ENCODE measurements around the gene PHKA2.

Gene PHKA2

DNA sequence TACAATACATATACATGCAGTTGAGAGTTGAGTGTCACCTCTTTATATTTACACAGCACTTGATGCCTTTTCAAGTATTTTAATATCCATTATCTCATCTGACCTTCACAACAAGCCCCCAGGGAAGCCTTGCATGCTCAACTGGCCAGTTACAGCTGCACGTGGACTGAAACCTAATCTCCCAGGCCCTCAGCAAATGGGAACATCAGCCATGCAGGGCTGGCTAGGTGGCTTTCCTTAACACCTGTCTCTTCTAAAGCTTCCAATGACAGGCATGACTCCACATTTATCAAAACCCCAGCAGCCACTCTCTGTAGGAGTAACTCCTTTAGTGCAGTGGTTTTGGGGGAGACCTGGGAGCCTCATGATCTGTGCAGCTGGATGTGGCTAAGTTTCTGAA is 56.4 kb downstream of the PHKA2 start:
- DNase-seq = no peak

DNA sequence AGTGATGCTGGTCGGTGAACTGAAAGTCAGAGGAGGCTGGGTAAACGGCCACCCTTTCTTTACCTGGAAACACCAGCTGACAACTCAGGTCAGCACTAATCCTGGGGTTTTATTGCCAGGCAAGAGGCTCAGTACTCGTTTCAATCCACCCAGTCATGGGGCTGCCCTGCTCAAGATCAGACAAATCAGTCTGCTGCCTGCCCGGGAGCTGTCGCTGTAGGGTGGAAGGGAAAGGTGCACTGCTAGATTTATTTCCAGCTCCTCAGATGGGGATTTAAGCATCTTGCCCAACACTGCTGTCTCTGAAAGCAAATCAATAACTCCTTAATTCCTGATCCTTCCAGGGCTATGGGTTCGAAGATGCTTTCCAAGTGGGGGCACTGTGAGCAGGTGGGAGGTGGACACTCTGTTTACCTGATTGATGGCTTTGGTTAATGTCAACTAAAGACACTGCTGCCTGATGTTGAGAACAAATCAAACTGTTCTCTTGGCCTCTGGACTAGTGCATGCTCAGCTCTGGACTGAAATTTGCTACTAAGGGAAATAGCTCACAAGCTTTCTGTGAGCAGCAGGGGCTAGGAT is 59.3 kb downstream of the PHKA2 start:
- DNase-seq = no peak

DNA sequence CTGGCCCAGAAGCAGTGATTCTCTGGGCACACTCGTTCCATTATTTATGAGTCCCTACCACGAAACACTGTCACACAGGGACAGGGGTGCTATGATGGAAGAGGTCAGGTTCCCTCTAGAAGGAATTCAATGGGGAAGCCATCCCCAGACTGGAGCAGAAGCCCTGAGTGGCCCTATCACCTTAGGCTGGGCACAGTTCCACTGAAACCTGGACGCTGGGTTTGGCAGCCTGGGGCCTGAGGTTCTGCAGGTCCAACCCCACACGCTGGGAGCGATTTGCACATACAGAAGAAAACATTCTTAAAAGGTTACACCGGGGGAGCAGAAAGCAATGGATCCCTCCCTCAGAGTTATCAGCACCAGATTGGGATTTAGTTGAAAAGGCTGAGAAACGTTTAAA is 63.3 kb downstream of the PHKA2 start:
- DNase-seq = no peak

DNA sequence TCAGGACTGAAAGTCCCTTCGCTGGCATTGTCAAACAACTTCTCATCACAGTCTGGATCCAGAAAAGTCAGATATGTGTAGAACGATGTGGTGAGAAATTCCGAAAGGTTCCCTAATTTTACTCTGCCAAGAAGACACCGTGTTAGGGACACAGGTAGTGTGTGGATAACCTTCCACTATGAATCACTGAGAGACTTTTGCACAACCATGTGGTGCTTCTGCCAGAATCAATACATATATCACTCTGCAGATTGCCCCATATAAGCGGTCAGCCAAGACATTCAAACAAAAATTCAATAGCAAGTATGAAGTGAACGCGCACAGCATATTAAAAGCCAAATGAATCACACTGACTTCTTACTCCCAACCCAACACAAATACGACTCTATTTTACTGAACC is 63.8 kb downstream of the PHKA2 start:
- no peak for DNase-seq

DNA sequence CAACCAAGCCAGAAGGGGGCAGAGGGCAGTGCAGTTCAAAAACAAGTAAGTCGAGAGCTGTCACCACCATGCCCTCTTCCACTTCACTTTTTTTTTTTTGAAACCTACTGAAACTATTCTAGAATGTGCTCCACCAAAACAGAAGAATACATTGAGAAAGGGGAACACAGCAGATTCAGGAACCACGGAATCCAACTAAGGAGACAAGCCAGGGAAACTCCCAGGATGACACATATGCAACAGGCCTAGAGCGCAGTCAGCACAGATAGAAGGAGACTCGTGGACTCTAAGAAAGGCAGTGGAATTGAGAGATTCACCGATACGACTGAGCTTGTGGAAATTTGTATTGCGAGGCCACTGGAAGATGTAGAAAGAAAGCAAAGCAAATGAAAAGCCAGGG is 66.1 kb downstream of the PHKA2 start:
- DNase-seq = no peak

DNA sequence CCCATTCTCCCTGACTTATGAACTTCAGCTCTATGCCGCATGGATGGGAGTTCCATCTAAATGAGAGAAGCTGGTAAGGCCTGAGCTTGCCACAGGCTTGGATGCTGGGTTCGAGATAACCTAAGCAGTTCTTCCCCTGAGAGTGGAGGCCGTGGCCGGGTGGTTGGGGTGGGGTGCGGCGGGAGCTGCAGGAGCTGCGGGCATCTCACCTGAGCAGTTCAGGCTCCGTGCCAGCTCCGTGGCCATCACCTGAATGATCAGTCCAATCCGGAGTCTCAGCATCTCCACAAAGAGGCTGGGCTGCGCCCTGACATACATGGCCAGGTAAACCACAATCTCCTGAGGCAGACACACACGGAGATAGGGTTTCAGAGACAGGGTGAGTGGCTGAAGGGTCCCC is 77.6 kb downstream of the PHKA2 start:
- DNase-seq = no peak

DNA sequence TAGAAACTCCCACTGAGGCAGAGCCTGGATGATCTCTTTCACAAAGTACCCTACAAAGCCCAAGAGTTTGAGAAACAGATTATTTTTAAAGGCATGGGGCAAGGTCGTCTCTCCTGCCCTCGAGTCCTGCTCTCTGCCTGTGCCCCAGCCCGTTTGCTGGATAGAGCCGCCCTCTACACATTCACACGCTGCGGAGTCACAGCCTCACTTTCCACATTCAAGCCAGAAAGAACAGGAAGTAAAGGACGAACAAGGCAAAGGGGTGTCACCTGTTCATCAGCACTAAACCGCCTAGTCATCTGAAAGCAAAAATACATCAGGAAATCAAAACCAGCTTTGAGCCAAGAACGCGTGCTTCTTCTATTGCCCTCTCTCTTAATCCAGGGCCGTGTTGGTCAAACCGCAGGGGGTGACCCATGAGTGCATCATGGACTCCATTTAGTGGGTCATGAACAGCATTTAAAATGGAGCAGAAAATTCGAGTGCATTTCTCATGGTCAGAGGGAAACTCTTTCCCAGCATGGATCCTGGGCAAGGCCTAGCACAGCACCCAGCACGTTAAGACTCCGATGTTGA is 83.4 kb downstream of the PHKA2 start:
- DNase-seq = no peak

DNA sequence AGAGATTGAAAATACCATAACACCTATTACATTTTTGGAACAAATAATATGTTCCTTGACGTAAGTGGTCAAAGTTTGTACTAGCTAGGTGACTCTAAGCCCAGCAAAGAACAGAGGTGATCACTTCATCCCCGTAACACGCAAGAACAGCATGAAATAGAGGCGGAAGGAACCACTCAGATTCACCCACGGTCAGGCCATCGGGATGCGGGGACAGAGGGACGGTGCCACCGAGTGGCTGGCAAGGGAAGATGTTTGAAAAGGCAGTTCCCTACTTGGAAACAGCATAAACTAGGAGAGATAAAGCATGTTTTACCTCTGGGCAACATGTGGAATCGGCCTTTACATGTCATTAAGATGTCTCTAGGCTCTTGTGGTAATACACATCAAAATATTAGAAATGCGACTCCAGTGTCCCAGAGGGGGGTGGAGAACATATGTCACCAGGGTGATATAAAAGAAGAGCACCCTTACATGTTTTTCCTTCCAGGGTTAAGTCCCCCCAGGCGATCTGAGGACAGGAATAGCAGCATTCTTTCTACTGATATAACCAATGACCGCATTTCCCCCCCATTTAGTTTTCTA is 84.0 kb downstream of the PHKA2 start:
- DNase-seq = no peak

DNA sequence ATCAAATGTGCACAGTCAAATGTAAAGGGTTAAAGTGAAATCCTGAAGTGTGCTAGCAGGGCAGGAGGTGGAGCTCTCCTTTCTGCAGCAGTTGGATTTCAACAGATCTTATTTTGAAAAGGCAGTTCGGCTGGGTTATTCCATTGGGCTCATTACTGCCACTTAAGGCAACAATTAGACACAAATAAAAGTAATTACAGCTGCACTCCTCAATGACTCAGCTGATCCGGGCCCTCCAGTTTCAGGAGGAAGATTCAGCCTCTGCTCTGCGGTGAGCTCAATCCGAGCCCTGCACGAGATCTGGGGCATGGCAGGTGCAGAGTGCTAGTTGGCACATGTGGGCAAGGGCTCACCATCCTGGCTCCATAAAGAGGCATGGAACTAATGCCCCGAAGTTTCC is 85.4 kb downstream of the PHKA2 start:
- no peak for DNase-seq

DNA sequence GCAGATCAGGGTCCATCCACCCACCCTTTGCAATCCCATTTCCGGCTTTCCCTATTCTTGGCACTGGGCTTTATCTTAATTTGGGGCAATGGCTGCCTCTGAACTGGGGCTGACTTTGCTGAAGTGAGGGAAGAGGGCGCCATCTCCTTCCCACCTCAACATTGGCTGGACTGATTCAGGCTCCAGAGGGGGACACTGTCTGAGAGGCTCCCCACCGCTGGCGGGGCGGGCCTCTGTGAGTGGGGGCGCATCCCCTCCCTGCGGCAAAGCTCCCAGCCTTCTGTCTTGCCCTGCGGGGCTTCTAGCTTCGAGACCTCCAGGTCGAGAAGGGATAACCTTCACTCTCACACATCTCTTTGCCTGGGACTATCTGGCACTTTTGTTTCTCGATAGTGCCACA is 85.8 kb downstream of the PHKA2 start:
- no peak for DNase-seq

DNA sequence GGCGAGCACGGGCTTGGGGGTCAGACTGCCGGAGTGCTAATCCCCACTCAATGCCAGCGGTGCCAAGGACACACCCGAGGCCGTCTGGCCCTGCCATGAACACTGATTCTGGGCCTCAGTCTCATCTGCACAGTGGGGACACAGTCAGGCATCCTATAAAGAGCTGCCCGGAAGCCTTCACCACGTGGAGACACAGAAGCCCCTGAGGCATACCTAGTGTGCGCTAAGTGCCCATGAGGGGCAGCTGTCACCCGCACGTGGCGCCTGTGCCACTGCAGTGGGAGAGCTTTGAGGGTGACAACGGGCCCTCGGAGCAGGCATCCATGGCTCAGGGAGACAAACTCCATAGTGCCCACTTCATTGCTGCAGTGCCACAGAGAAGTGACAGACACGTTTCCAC is 86.3 kb downstream of the PHKA2 start:
- no peak for DNase-seq

DNA sequence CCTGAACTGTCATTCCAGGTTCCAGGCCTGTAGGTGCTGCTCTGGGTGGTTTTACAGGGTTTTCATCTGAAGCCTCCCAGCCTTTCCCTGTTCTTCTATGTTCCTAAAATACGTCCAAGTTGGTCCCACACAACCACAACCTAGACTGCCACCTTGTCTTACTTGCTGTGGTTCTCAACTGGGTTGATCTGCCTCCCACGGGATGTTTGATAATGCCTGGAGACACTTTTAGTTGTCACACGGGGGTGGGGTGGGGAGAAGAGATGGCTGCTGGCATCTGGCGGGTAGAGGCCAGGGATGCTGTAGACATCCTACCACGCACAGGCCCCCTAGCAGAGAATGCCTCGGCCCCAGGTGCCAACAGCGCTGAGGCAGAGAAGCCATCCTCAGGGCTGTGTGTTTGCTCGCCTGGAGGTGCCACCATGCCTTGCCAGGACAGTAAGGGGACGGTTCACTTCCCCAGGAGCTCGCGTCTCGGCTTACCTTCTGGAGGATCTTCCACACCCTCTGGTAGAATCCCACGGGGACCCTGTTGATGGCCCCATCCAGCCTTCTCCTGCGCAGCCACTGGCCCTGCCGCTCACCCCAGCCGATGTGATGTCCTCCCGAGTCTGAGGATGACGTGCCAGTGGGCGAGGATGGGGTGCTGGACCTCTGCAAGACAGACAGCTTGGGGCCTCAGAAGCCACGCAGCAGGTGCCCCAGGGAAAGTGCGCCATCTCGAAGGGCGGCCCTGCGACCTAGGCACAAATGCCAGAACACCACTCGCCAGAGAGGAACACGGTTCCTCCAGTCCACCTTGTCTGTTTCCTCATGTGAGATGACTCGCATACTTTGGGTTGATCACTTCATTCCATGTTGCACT is 87.0 kb downstream of the PHKA2 start:
- DNase-seq = no peak

DNA sequence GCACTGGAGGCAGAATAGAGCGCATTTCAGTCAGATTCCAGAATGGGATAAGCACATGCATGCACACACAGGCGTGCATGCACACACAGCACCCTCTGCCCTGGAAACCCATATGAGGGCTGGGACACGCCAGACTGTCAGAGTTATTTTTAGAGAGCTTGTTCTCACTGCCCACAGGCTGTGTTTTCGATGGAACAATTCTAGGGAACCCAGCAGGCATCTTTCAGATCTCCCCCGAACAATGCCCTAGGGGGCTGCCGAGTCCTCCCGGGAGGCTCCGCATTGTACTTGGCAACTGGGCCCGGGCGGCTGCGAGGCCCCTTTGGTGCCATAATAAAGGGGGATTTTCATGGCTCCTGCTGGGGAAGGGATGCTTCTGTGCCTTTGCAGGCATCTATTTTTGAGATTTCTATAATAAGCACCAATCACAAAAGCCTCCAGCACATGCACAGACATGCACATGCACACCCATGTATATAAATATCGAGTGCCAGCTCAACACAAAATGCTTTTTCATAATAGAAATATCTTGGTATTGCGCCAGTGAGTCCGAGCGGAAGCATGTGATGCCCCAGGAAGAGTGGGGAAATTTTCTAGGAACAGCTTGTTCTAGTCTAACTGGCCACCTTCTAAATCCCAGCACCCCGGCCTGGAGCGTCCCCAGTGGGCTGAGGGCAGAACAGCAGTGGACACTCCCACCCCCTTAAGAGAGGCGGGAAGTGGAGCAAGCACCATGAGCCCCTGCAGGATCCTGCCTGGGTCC is 88.5 kb downstream of the PHKA2 start:
- peak; percentile 45 for DNase-seq

DNA sequence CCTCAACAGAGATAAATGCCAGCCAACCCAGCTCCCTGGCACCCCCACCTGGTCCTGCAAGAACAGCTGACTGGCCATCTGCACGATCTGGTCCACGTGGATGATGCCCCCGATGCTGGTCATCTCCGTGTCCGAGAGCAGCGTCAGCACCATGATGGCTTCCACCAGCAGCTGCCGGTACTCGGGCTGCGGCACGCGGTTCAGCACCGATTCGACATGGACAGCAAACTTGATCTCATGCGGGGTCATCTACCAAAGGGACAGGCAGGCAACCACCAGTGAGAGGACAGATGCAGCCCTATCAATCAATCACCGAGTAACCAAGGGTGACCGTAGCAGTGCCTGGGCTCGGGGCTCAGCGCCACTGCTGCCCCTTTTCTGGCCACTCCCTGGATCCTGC is 89.8 kb downstream of the PHKA2 start:
- DNase-seq = no peak

DNA sequence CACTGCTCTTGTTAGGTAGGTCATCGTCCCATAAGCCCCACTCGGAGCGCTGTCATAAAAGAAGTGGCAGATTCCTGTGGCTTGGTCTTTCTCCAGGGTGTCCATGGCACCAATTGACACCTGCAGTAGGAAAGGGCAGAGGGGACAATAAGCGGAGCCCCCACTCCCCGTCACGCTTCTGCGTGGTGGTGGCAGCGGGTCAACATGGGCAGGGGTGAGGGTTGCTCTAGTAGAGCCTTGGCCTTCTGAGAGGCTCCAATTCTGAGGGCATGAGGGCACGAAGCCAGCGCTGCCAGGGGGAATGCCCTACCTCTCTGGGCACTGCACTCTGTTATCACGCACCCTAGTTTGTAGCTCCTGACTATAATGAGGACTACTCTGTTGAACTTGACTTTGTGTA is 90.4 kb downstream of the PHKA2 start:
- no peak for DNase-seq

DNA sequence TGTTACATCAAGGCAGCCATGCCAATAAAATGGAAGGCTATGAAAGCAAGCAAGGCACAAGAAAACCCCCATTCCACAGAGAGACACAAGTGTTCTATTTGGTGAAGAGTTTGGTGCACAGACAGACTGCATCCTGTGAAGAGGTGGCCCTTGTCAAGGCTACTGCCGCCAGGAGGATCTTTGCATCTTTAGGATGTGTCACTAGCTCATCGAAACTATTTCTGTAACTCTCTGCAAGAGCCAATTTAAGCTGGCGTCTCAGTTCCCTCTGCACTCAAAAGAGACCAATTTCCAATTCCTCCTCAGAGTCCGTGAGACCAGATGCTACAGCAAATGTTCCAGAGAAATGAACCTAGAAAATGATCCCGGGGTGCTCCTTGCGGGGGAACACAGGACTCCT is 91.0 kb downstream of the PHKA2 start:
- DNase-seq = no peak

DNA sequence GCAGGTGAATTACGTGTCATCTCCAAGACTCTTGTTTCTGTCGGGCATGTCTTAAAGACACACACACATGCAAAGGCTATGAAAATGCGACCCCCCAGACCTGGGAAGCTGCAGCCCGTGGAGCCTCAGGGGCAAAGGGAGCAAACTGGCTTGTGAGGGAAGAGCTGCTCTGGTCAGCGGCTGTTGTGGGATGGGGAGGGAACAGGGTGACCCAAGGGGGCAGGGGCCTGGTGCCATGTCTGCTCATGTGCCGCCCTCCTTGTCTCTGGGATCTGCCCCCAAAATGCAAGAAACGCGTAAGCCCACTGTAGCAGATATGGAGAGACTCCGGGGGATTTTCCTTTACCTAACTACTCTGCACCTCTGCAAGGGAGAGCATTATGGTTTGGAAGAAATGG is 92.4 kb downstream of the PHKA2 start:
- DNase-seq = no peak

DNA sequence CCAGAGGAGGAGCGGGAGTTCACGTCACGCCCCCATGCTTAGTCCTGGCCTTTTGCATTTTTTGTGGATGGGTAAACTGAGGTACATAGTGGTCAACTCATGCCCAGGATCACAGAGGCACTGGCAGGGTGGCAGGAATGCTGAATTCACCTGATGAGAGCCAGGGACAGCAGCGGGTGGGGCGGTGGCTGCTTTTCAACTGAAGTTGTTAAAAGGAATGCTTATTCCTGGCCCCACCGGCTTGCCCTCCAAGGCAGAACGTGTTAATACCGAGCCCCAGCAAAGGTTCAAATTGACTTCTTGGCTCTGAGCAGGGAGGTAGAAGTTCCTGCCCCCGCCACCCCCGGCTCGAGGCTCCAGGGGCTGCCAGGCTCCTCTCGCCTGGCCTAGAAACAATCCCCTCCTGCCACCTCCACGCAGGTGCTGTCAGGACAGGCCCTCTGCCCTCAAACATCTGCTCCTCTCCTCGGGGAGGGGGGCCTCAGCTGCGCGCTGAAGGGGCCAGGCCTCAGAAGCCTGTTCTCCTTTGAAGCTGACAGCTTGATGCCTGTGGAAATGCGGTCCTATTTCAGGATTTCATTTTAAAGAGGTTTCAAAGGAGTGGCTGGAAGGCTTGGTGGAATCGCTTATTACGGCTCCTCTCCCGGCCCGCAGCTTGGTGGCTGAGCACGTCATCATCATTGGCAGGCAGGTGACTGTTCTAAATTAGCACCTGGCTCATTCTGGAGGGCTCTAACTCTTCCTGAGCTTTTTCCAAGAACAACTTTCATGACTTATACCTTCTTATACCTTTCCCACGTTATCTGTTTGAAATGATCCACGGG is 93.0 kb downstream of the PHKA2 start:
- peak; percentile 44 for DNase-seq

DNA sequence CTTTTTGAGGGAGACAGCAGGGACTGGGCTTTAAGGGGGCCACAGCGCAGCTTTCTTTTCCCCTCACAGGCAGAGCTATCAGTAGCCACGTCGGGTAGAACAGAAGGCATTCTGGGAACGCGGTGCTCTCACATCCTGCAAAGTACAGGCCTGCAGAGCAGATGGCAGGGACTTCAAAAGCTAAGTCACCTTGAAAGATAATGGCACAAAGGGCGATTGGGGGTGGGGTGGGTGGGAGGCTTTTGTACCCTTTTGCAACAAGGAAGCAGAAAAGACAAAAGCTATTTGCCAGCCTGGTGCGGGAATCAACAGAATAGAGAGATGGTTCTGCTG is 93.9 kb downstream of the PHKA2 start:
- peak; percentile 25 for DNase-seq

DNA sequence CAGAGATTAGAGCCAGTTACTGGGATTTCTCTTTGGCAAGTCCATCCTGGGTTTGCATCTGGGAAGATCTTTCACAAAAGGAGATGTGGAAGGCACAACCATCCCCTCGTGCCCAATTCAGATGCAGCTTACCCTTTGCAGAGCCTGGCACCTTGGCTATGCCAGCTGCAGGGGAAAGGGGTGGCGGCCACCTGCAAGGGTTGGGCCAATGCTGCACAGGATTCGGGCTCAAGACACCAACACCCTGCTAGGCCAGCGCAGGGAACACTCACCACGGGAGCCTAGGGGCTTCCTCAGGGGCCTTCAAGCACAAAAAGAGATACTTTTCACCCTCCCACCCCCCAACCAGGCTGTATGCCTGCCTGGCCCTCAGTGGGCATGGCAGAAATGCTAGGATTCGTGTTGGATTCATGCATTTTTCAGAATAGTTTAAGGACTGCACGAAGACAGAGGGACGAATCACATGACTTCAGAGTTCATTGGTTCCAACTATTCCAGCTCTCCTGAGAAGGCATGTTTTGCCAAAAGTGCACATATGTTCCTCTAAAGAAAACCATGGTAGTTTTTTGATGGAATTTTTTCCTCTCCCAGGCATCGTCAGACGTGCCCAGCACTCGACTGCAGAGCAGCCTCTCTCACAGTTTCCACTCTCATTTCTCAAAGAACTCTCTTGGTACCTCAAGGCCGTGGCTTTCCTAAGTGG is 94.4 kb downstream of the PHKA2 start:
- DNase-seq = no peak

DNA sequence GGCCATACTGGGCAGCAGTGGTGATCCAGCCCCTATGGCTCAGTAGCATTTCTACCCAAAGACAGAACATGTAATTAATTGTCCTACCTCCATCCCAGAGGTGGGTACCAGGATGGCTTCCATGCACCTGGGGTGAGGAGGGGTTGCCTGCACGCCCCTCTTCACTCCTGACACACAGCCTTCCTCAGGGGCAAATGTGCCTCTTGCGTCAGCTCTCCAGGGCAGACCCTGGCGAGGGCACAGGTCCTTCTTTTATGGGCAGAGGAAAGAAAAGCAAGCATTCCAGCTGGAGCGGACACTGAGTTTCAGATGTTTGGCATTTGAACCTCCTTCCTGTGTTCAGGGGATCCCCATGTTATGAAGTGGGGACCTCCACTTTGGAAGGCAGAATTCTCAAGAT is 95.6 kb downstream of the PHKA2 start:
- no peak for DNase-seq

DNA sequence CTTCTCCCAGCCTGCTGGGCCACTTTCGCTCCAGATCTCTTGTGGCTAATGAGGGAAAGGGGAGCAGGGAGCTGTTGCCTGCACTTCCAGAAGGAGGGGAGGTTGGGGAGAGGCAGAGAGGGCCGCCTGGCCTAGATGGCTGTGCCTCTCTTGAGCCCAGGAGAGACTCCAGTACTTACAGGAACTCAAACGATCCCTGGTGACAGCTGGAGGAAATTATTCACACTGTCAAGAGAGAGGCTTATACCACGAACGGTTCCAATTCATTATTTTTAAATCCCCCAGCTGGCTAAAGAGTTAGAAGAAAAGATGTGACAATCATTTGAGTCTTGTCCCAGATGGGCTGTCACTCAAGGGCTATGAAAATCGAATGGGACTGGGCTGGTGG is 96.1 kb downstream of the PHKA2 start:
- peak; percentile 30 for DNase-seq
